NCI-H1930 (cell line): Measurements from ENCODE around the gene ADAMTS9.

Experiments
- DNase-seq, 2 experiments: peaks; one replicate each; lab custom pipeline; 2025; lab: John Stamatoyannopoulos, UW

Gene ADAMTS9, protein sequence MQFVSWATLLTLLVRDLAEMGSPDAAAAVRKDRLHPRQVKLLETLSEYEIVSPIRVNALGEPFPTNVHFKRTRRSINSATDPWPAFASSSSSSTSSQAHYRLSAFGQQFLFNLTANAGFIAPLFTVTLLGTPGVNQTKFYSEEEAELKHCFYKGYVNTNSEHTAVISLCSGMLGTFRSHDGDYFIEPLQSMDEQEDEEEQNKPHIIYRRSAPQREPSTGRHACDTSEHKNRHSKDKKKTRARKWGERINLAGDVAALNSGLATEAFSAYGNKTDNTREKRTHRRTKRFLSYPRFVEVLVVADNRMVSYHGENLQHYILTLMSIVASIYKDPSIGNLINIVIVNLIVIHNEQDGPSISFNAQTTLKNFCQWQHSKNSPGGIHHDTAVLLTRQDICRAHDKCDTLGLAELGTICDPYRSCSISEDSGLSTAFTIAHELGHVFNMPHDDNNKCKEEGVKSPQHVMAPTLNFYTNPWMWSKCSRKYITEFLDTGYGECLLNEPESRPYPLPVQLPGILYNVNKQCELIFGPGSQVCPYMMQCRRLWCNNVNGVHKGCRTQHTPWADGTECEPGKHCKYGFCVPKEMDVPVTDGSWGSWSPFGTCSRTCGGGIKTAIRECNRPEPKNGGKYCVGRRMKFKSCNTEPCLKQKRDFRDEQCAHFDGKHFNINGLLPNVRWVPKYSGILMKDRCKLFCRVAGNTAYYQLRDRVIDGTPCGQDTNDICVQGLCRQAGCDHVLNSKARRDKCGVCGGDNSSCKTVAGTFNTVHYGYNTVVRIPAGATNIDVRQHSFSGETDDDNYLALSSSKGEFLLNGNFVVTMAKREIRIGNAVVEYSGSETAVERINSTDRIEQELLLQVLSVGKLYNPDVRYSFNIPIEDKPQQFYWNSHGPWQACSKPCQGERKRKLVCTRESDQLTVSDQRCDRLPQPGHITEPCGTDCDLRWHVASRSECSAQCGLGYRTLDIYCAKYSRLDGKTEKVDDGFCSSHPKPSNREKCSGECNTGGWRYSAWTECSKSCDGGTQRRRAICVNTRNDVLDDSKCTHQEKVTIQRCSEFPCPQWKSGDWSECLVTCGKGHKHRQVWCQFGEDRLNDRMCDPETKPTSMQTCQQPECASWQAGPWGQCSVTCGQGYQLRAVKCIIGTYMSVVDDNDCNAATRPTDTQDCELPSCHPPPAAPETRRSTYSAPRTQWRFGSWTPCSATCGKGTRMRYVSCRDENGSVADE (N-terminal part only)

DNA sequence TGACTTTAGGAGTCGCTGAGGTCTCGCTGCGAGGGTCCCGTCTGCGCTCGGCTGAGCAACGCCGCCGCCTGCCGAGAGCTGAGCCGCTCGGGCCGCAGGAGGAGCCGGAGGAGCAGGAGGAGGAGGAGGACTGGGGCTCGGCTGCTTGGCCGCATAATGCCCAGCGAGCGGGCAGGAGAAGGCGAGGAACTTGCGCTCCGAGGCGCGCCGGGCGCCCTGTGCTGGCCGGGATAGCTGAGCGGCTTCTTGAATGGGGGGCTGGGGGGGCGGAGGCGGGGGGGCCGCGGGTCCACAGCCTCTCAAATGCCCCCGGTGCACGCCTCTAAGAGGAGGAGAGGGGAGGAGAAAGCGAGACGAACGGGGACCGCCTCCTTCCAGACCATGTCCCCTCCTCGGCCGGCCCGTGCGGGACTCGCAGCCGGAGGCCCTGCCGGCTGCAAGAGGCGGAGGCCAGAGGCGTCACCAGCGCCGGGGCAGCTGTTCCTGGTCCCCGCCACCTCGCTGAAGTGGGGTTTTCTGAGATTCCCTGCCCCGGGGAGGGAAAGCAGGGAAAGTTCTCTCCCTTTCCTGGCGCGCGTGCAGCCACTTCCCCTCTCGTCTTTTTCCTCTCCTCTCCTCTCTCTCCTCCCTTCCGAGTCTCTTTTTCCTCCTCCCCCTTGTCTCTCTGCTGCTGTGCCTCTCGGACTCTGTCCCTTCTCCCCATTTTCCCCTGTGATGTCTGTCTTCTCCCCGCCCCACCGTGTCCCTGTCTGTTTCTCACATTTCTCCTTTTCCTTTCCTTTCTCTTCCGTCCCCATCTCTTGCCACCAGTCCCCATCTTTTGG is at the start of gene ADAMTS9:
TSS of gene ADAMTS9 (minus strand) at position 220 of the 824 bp plus-strand sequence. CDS start 343 bp downstream, outside the sequence.
- no peak for DNase-seq

DNA sequence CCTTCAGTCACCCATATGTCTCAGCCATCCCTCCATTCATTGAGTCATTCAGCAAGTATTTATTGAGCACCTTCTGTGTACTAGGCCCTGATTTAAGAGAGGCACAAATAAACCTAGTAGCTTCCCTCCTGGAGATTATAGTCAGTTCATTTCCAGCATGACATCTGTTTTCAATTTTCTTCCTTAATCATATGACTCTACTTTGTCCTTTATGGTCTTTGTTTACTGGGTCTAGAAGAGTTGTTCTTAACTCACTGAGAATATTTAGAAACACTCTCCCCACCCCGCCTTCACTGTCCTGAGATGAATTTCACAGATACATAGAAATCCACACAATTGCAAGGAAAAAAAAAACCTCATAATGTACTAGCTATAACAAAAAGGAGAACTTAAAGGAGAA is 44.8 kb upstream of the ADAMTS9 start:
- DNase-seq = no peak

DNA sequence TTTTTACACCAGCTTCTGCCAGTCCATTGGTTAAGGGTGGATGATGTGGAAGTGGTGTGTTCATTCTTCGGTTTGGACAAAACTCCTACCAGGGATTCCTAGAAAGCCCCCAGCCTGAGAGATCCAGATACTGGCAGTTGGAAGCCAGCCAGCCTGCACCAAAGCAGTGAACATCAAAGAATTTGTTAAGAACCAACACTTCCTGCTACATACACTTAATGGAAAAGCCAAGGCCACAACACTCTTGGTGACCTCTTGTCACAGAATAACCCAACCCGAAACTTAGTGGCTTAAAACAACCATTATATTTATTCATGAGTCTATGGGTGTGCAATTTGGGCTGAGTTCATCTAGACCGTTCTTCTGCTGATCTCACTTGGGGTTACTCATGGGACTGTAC is 42.9 kb upstream of the ADAMTS9 start:
- no peak for DNase-seq

DNA sequence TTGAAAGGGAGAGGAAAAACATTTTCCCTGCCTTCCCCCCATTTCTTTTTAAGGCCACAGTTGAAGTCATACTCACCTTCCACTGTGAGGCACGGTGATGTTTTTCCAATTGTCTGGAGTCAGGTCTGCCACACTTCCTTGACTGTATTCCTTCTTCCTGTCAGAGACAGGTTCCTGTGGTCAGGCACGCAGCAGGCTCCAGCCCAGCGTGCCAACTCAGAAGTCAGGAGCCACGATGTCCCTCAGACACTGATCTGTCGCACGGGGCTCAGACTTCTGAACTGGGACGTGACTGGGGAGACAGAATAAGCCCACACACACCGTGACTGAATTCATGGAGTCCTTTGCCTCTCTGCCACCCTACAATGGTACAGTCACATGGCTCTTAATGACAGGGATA is 41.2 kb upstream of the ADAMTS9 start:
- DNase-seq = no peak

DNA sequence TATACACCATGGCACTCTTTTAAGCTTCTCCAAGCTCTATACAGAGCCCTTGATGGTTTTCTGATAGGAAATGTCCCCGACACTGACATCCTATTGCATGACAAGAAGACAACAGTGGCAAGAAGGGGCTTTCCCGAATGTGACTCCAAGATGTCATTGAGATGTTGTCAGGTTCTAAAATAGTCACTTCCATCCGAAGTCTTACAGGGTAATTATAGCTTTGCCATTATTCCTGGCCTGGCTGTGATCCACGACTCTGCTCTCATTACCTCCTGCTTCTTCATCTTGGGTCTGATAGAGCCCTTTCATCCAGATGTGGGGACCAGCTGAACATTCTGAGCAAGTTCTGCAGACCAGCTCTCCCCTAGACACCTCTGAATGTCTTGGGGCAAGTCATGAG is 40.6 kb upstream of the ADAMTS9 start:
- DNase-seq = no peak

DNA sequence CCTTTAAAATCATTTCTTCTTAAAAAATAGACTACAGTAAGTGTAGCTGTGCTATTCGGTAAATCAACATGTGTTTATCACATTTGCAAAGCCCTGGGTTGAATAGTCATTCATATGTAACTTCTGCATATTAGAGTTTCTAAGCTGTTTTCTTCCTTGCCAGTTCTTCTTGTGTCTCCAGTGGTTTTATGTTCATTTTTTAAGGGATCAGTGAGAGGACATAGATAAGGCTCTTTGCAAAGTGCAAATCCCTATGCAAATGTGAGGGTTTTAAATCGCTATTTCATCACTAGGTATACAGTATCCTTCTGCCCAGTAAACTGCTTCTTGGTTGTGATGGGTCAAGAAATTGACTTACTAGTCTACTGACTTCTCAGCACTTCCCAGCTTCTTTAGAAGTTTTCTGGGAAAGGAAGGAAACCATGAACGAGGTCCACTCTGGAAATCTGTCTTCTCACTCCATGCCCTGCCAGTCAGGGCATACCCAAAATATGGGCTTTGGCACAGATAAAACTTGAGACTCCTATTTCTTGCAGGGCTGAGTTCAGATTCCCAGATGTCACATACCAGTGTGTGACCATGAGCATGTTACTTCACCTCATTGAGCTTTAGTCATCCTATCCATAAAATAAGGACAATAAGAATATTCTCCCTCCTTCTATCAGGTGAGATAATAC is 38.8 kb upstream of the ADAMTS9 start:
- DNase-seq = no peak

DNA sequence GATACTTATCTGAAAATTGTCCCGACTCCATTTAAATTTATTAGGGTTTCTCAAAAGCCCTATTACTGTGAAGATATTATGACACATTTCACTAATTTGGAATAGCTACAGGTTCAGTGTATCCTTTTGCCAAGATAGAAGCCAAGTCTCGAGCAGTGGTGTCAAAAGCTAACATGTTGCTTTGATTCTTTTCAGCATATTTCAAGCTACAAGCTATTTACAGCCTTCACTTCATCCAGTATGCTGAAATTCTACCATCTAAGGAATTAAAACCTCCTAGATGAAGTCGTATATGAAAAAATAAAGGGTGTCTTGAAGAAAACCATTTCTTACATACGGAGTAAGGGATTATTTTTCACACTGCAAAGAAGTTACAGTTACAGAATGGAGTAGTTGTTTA is 31.2 kb upstream of the ADAMTS9 start:
- no peak for DNase-seq

DNA sequence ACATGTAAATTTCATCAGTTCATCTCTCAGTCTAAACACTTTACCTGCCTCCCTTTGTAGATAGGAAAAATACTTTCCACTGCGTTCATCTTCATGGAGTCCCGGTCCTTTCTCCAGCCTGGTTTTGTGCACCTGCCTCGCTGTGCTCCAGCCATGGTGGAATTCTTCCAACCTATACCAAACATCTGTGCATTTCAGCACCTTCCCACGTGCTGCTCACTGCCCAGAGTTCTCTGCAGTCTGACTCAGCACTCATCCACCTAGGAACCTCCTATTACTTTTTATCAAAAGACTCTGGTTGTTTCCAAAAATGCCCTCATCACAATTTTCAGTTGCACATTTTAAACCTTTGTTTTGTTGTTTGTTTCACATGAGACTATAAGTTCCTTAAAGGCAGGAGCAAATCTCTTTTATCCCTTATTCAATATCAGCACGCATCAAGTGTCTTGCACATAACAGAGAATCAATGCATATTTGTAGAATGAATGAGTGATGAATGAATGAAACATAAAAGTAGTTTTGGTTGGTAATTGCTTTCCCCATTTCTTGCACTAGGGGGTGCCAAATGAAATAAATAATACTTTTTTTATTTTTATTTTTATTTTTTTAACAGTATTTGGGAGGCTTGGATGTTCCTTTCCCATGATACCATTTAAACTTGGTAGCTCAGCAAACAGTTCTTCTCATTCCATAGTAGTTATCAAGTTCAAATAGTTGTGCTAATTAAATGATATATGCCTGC is 30.2 kb upstream of the ADAMTS9 start:
- no peak for DNase-seq

DNA sequence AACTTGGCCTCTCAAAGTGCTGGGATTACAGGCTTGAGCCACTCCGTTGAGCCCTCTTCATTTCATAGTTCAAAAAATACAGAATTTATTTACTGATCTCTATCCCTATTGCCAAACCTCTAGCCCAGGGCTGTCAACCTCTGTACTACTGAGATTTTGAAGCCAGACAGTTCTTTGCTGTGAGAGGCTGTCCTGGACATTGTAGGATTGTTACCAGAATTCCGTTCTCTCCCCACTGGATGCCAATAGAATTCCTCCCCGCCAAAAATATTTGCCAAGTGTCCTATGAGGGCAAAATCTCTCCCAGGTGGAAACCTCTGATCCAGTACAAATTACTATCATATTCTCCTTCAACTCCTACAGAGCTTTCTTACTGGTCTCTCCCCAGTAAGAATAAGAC is 29.6 kb upstream of the ADAMTS9 start:
- DNase-seq = no peak

DNA sequence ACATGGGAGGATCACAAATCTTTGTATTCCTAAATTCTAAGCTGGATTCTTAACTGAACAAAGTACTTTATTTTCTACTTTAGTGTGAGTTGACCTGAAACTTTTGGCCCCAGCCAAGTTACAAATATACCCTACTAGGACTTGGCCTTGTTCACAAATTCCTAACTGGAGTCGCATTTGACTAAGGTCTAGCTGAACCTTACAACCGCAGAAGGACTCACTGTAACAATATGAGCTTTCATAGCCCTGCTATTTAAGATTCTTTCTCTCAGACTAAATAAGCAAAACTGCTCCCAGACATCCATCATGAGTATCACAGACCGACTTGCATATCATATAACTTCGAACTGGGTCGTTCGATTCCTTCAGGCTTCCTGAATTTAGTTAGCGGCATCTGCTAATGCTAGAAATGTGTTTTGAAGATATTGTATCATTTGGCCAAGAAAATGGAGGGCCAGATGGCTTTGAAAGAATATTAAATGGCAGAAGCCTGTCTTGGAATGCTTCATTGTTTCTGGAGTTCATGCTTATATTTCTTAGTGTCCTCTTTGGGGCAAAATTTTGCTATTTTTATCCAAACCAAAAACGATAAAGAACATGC is 28.4 kb upstream of the ADAMTS9 start:
- DNase-seq = no peak

DNA sequence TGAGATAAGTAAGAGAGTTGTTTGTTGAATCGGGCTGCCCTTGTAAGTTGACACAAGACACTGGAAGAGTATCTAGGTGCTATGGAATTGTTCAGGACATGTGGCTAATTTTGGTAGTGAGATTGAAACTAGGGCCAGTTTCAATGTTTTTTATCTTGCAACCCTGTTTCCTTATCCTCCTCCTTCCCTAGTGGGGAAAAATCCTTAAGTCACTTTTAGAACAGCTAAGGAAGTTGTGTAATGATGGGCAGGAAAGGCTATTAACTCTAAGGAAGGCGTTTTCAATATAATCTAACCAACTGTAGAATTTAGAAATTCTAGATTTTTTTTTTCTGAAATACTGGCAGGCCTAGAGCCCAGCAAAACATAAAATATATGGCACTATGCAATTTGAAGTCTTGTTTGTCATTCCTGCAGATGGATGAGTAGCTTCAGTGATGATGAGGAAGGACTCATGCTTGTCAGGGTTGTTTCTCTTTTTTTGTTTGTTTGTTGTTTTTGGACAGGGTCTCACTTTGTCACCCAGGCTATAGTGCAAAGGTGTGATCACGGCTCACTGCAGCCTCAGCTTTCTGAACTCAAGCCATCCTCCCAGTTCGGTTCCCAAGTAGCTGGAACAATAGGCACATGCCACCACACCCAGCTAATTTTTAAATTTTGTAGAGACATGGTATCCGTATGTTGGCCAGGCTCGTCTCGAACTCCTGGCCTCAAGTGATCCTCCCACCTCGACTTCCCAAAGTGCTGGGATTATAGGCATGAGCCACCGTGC is 27.6 kb upstream of the ADAMTS9 start:
- DNase-seq = no peak

DNA sequence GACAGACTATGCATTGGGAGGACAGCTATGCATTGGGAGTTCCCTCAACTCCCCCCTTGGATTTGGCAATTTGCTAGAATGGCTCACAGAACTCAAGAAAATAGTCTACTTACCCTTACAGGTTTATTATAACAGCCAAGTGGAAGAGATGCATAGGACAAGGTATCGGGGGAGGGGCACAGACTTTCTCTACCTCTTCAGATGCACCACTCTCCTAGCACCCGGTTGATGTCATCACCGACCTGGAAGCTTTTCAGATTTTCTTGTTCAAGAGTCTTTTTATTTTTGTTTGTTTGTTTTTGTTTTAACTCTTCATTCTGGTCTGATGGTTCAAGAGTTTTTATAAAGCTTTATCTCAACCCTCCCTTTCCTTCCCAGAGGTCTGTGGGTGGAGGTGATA is 20.7 kb upstream of the ADAMTS9 start:
- DNase-seq = no peak

DNA sequence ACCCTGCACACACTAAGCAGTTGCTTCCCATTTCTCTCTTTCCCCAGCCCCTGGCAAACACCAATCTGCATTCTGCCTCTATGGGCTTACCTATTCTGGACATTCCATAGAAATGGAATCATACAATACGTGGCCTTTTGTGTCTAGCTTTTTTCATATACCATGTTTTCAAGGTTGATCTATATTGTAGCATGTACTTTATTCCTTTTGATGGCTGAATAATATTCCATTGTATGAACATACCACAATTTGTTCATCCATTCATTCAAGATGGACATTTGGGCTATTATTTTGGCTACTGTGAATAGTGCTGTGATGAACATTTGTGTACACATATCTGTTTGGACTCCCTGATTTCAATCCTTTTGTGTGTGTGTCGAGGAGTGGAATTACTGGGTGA is 18.1 kb upstream of the ADAMTS9 start:
- no peak for DNase-seq

DNA sequence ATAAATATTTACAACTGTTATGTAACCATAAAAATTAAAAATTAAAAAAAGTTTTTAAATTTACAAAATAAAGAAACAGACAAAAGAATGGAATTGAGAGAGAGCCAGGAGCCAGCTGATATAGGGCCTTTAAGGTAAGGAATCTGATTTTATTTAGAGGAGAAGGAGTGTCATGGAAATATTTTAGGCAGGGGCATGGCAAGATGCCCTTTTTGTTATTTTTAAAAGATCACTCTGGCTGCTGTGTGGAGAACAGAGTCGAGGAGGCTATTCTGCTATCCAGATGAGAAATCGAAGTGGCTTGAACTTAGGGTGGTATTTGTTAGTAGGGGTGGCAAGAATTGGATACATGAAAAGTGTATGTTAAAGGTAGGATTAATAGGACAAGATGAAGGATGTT is 9.1 kb upstream of the ADAMTS9 start:
- DNase-seq = no peak

DNA sequence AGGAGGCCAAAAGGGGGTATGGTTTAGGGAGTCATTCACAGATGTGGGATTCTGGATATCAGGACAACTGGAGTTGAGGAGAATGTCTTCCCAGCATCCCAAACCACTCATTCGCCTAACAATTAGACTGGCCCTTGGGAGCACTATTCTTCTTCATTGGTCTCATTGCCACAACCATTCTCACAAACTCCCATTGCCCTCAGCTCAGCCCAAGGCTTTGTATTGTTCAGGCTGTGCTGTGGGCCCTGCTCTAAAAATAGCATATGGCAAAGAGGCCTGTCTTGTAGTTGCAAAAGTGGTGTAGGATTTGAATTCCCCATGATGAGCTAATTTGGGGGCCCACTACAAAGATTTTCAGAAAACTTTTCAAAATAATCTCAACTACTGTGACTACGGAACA is 6.3 kb upstream of the ADAMTS9 start:
- DNase-seq = no peak

DNA sequence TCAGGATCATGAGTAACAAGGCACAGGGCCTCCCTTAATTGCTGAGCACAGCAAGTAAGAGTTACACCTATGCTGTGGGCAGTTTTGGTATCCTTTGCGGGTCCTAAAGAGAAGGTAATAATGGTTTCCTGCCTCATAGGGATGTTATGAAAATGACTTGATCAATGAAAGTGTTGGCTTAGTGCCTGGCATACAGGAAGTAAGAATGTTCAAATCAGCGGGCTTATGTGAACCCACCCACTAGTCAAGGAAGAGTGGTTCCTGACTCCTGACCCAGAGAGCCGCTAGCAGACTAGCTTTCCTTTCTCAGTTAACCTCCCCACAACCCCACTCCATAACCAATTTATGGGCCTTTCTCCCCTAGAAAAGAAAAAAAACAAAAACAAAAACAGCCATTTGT is 5.2 kb upstream of the ADAMTS9 start:
- no peak for DNase-seq

DNA sequence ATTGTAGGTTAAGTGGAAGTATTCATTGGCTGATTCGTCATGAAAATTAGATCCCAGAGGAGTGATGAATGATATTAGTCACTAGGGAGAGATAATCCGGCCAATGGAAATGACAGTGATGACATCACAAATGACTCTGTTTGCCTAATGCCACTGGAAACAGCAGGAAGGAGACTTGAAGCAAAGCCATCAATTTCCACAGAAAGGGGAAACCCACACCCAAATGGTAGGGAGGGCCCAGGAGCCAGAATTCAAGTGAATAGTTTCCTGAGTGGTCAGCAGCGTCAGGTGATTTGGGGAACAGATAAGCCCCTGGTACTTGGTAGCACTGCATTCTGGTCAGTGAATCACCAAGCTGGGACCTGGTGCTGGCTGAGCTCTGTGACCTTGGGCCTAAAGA is 3.3 kb upstream of the ADAMTS9 start:
- DNase-seq = no peak

DNA sequence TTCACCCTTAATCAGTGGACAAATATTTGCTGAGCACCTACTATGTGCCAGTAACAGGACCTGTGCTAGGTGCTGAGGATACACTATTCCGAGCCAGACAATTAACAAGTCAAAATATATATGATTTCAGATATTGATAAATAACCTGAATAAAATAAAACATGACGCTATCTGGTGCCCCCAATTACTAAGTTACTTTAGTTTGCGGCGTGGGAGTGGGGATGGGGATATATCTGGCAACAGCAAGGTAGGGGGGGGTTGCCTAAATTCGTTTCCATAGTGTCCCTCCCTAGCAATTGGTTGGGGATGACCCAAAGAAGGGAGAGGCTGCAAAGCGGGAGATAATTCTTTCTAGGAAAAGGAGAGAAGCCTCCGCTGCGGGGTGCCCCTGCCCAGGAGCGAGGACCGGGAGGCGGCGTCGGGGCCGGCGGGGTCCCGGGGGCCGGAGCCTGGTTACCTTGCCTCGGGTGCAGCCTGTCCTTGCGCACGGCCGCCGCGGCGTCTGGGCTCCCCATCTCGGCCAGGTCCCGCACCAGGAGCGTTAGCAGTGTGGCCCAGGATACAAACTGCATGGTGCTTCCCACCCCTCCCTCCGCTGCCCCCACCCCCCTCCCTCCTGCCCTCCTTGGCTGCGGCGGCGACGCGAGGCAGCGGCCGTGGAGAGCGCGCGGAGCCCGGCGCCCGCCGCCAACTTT is 567 bp downstream of the ADAMTS9 start:
- DNase-seq = no peak
